Midbrain (tissue), 1 donor: ENCODE measurements around the gene ZNF699.
"Not testable (repeated sequence)": the region's sequence is repeated elsewhere in the genome, so short reads cannot be mapped to it uniquely, and the experiment has no call there.

Experiments used
- DNase-seq: peaks from one replicate; lab custom pipeline; 2025; lab: John Stamatoyannopoulos, UW

Gene ZNF699

GRCh38 chr19:9309139-9309973, at the start of gene ZNF699:
Gene ZNF699, minus strand, starts transcription at chr19:9309838. Its CDS starts 4,719 bp downstream, at chr19:9305119.
- DNase-seq, result peak; percentile 98

- DNase-seq, result no peak
Observed at GRCh38 chr19:9354651-9355050, 45.0 kb upstream of the ZNF699 start.

- no peak for DNase-seq
Observed at GRCh38 chr19:9353011-9353410, 43.4 kb upstream of the ZNF699 start.

GRCh38 chr19:9352505-9352904, 42.9 kb upstream of the ZNF699 start:
- DNase-seq, result no peak

- DNase-seq, result no peak
Observed at GRCh38 chr19:9348671-9349070, 39.0 kb upstream of the ZNF699 start.

GRCh38 chr19:9348253-9348652, 38.6 kb upstream of the ZNF699 start:
- no peak for DNase-seq

GRCh38 chr19:9345005-9345404, 35.4 kb upstream of the ZNF699 start:
- DNase-seq, result no peak

- DNase-seq, result no peak
Observed at GRCh38 chr19:9342610-9343304, 33.1 kb upstream of the ZNF699 start.

- no peak for DNase-seq
Observed at GRCh38 chr19:9329999-9330398, 20.4 kb upstream of the ZNF699 start.

- DNase-seq, result no peak
Observed at GRCh38 chr19:9324584-9324962, 14.9 kb upstream of the ZNF699 start.

- DNase-seq, result peak; percentile 94
Observed at GRCh38 chr19:9323919-9324583, 14.4 kb upstream of the ZNF699 start, which contains the start of gene ZNF559. Gene ZNF559, plus strand, starts transcription at chr19:9324179. Its CDS starts 14,371 bp downstream, at chr19:9338550.

GRCh38 chr19:9323557-9323918, 13.9 kb upstream of the ZNF699 start:
- DNase-seq, result peak; percentile 82

GRCh38 chr19:9322201-9322600, 12.6 kb upstream of the ZNF699 start:
- DNase-seq, result not testable (repeated sequence)

- DNase-seq, result not testable (repeated sequence)
Observed at GRCh38 chr19:9321756-9322155, 12.1 kb upstream of the ZNF699 start.

- no peak for DNase-seq
Observed at GRCh38 chr19:9321338-9321737, 11.7 kb upstream of the ZNF699 start.

GRCh38 chr19:9313756-9314155, 4.1 kb upstream of the ZNF699 start:
- no peak for DNase-seq

- no peak for DNase-seq
Observed at GRCh38 chr19:9309974-9310446, 372 bp upstream of the ZNF699 start.

- no peak for DNase-seq
Observed at GRCh38 chr19:9308091-9308770, 1.4 kb downstream of the ZNF699 start.

GRCh38 chr19:9306443-9306842, 3.2 kb downstream of the ZNF699 start:
- DNase-seq, result no peak

GRCh38 chr19:9296336-9296735, 13.3 kb downstream of the ZNF699 start:
- no peak for DNase-seq

GRCh38 chr19:9295411-9295849, 14.2 kb downstream of the ZNF699 start:
- no peak for DNase-seq
